ENCODE results near the gene EDAR. TPM values are rescaled to one million over a fixed set of nuclear protein-coding genes. Genes with fewer than 3 reads are reported as not detected.

EDAR gene
- polyA plus RNA-seq, 3 donors: not detected

DNA sequence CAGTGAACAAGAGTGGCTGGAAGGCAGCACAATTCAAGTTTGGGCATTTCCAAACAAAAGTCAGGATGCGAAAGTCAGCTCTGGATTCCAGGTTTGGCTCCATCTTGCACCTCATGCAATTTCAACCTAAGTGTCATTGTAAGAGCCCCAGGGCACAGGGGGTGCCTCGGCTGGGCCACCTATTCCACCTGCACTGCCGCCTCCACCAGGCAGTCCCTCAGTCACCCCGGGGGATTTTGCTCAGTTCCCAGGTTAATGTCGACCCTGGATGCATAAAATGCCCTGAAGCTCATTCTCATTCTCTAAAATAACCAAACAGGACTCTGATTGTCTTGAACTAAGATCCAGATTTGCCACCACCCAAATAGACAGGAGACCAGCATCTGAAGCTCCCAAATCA is 77.6 kb downstream of the EDAR start:
- H3K27me3 Mint-ChIP-seq (ENCODE audit: low read depth in 3 of 3): peaks cover 0 to 4% (median 0%) of the 10 kb centered on the region in 3 donors
- no peak overlapping the region for H3K4me3 Mint-ChIP-seq
- no peak overlapping the region for H3K4me3 ChIP-seq (replicated peaks in 1 of 3; ENCODE audit: low read depth in 2 of 3, low read length in 3 of 3)
- H3K27ac ChIP-seq (ENCODE audit: low read depth in 1 of 2, low read length in 2 of 2): no peak overlapping the region
- intact Hi-C loops (cut with micrococcal nuclease): no loop called here
- no peaks in the 10 kb centered on the region for H3K9me3 ChIP-seq (replicated peaks in 1 of 2; ENCODE audit: control insufficient read depth in 1 of 2, insufficient read depth in 1 of 2, low read length in 2 of 2)
- peaks cover 0 to 3% (median 0%) of the 10 kb centered on the region in 7 donors for H3K9me3 Mint-ChIP-seq
- H4K20me1 ChIP-seq (ENCODE audit: insufficient read depth, low read length): no peaks in the 10 kb centered on the region
- no peak overlapping the region for H3K9ac ChIP-seq (ENCODE audit: insufficient read depth, low read length, poor library complexity, severe bottlenecking)
- 93% methylated on average over 5 of the region's 5 CpGs for WGBS (ENCODE audit: insufficient coverage)
- no peak overlapping the region for H2AFZ ChIP-seq (ENCODE audit: insufficient read depth, low read depth, low read length, poor library complexity, severe bottlenecking)
- TF ChIP-seq, protein P1, sequence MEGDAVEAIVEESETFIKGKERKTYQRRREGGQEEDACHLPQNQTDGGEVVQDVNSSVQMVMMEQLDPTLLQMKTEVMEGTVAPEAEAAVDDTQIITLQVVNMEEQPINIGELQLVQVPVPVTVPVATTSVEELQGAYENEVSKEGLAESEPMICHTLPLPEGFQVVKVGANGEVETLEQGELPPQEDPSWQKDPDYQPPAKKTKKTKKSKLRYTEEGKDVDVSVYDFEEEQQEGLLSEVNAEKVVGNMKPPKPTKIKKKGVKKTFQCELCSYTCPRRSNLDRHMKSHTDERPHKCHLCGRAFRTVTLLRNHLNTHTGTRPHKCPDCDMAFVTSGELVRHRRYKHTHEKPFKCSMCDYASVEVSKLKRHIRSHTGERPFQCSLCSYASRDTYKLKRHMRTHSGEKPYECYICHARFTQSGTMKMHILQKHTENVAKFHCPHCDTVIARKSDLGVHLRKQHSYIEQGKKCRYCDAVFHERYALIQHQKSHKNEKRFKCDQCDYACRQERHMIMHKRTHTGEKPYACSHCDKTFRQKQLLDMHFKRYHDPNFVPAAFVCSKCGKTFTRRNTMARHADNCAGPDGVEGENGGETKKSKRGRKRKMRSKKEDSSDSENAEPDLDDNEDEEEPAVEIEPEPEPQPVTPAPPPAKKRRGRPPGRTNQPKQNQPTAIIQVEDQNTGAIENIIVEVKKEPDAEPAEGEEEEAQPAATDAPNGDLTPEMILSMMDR (IDR thresholded peaks at IDR 0.05): no peak
- no peaks in the 10 kb centered on the region for H3K79me2 ChIP-seq (ENCODE audit: insufficient read depth, low read length)
- H3K4me1 ChIP-seq (ENCODE audit: control insufficient read depth in 1 of 2, insufficient read depth in 2 of 2, low read length in 2 of 2): no peaks in the 10 kb centered on the region
- H3K36me3 ChIP-seq (replicated peaks in 1 of 2; ENCODE audit: control insufficient read depth in 1 of 2, insufficient read depth in 2 of 2, low read length in 2 of 2): no peaks in the 10 kb centered on the region
- H3K36me3 Mint-ChIP-seq: no peaks in the 10 kb centered on the region
- no peaks in the 10 kb centered on the region for H3K4me1 Mint-ChIP-seq
- no peak overlapping the region for H3K4me2 ChIP-seq (replicated peaks; ENCODE audit: extremely low read depth, low read length, poor library complexity, severe bottlenecking)
- DNase-seq: no peak
- H3K27me3 ChIP-seq (ENCODE audit: control insufficient read depth in 2 of 2, insufficient read depth in 2 of 2, low read length in 2 of 2): no peaks in the 10 kb centered on the region
- H3K27ac Mint-ChIP-seq: no peak overlapping the region

DNA sequence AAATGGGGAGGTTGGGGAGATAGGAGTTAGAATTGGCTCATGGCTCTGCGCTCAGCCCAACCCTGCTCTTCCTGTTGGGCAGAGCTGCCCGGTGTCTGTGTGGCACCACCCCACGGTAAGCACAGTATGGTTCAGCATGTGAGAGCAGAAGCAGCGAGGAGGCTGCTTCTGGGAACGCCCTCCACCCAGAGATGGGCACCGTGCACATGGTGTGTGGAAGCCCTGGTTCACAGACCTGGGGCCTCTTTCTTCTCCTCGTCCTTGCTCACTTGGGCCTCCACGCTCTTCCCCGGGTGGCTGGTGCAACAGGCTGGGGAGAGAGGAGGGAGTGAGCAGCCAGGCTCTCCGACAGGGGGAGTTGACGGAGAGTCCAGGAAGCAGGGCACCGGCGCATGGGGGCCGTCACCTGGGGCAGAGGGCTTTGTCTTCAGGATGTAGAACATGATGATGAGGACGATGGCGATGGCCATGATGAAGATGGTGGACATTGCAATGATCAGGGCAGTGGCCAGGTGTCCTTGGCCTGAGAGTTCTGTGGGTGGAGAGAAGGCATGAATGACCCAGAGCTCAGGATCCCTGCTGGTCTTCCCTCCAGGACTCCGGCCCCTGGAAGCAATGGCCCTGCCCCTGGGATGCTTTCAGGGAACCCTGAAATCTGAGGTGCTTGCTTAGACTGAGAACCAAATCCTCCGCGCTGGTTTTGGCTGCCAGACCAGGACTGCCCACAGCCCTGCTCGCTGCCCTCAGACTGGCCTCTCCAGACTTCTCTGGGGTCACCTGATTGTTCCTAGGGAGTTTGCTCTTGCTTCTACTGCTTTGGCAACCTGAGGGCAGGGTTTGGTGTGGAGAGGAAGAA is 78.3 kb downstream of the EDAR start:
- Histone ChIP-seq H3K4me1 (ENCODE audit: control insufficient read depth in 1 of 2, insufficient read depth in 2 of 2, low read length in 2 of 2) (no peaks in the 10 kb centered on the region), H3K27ac (ENCODE audit: low read depth in 1 of 2, low read length in 2 of 2) (no peak overlapping the region), H3K27me3 (ENCODE audit: control insufficient read depth in 2 of 2, insufficient read depth in 2 of 2, low read length in 2 of 2) (no peaks in the 10 kb centered on the region), H3K4me3 (replicated peaks in 1 of 3; ENCODE audit: low read depth in 2 of 3, low read length in 3 of 3) (no peak overlapping the region), H4K20me1 (ENCODE audit: insufficient read depth, low read length) (no peaks in the 10 kb centered on the region), H3K36me3 (replicated peaks in 1 of 2; ENCODE audit: control insufficient read depth in 1 of 2, insufficient read depth in 2 of 2, low read length in 2 of 2) (no peaks in the 10 kb centered on the region), H3K79me2 (ENCODE audit: insufficient read depth, low read length) (no peaks in the 10 kb centered on the region), H3K4me2 (replicated peaks; ENCODE audit: extremely low read depth, low read length, poor library complexity, severe bottlenecking) (no peak overlapping the region), H2AFZ (ENCODE audit: insufficient read depth, low read depth, low read length, poor library complexity, severe bottlenecking) (no peak overlapping the region), H3K9me3 (replicated peaks in 1 of 2; ENCODE audit: control insufficient read depth in 1 of 2, insufficient read depth in 1 of 2, low read length in 2 of 2) (no peaks in the 10 kb centered on the region), H3K9ac (ENCODE audit: insufficient read depth, low read length, poor library complexity, severe bottlenecking) (no peak overlapping the region)
- Mint-ChIP-seq H3K36me3 (no peaks in the 10 kb centered on the region), H3K4me3 (no peak overlapping the region), H3K4me1 (no peaks in the 10 kb centered on the region), H3K27me3 (ENCODE audit: low read depth in 3 of 3) (peaks cover 0 to 4% (median 0%) of the 10 kb centered on the region in 3 donors), H3K27ac (no peak overlapping the region), H3K9me3 (peaks cover 0 to 3% (median 0%) of the 10 kb centered on the region in 7 donors)
- DNase-seq: no peak
- intact Hi-C loops (cut with micrococcal nuclease): no loop called here
- 85% methylated on average over 13 of the region's 20 CpGs for WGBS (ENCODE audit: insufficient coverage)
- TF ChIP-seq, protein P1 (IDR thresholded peaks at IDR 0.05): no peak
